B cell (primary cell): ENCODE results near the gene AUTS2. TPM values are rescaled to one million over a fixed set of nuclear protein-coding genes. Genes with fewer than 3 reads are reported as not detected.
A peak's percentile ranks its signal among the peaks of the same experiment; 100 is the strongest.

ENCODE experiments used
- ATAC-seq: fragments of 200-7000 bp; cut with Tn5 transposase; one replicate; pipeline ENCODE4 v1.10.0; 2021; ENCODE audit warnings: low read depth, mild to moderate bottlenecking, moderate number of reproducible peaks, moderate library complexity
- CTCF ChIA-PET: fragments of 350-600 bp; sonication (Branson Sonifier 250); formaldehyde crosslinking; loops from one replicate; lab custom pipeline; 2021; ENCODE audit warnings: antibody characterized with exemption, inconsistent platforms; lab: Charles Lee
- POLR2A ChIA-PET: fragments of 350-600 bp; sonication (Branson Sonifier 250); formaldehyde crosslinking; loops from one replicate; lab custom pipeline; 2021; ENCODE audit warnings: antibody characterized with exemption; lab: Charles Lee
- DNase-seq: peaks from one replicate; pipeline ENCODE4 v3.0.0; 2013
- H2AFZ ChIP-seq: 2 replicates; pipeline ENCODE4 v1.6.1; 2012; ENCODE audit warnings: mild to moderate bottlenecking, low read depth, low read length; ENCODE audit not compliant: insufficient read depth, poor library complexity, severe bottlenecking
- H3K27ac ChIP-seq, 2 donors: 1 replicate in 1 of 2; 2 replicates in 1 of 2; pipeline ENCODE4 v1.5.1; 2012 to 2013; ENCODE audit warnings: low read length in 2 of 2, mild to moderate bottlenecking in 2 of 2, moderate library complexity in 1 of 2
- H3K27me3 ChIP-seq, 4 experiments: fragments of 200-600 bp in 1 of 4; sonication (generic) in 1 of 4; replicated peaks in 1 of 4; 1 replicate in 2 of 4; 2 replicates in 2 of 4; pipeline versions ENCODE4 v1.6.1 to v1.7.0; 2013 to 2016; ENCODE audit warnings: low read length in 3 of 4, mild to moderate bottlenecking in 2 of 4, mixed read lengths in 1 of 4, moderate library complexity in 1 of 4; ENCODE audit not compliant: insufficient read depth in 4 of 4, control insufficient read depth in 3 of 4; ENCODE audit errors: control extremely low read depth in 1 of 4
- H3K36me3 ChIP-seq, 2 experiments: replicated peaks in 1 of 2; 1 replicate in 1 of 2; 2 replicates in 1 of 2; pipeline versions ENCODE4 v1.6.1 to v1.7.1; 2013; ENCODE audit warnings: low read length in 1 of 2; ENCODE audit not compliant: insufficient read depth in 2 of 2, control insufficient read depth in 1 of 2; ENCODE audit errors: control extremely low read depth in 1 of 2, extremely low read depth in 1 of 2
- H3K4me1 ChIP-seq, 2 donors: fragments of 200-600 bp in 1 of 2; sonication (generic) in 1 of 2; 1 replicate in 1 of 2; 2 replicates in 1 of 2; pipeline versions ENCODE4 v1.5.1 to v1.6.1; 2013 to 2017; ENCODE audit warnings: low read length in 2 of 2; ENCODE audit not compliant: control insufficient read depth in 2 of 2, insufficient read depth in 2 of 2
- H3K4me2 ChIP-seq: replicated peaks from 2 replicates; pipeline ENCODE3; 2012; ENCODE audit warnings: mild to moderate bottlenecking, low read depth, low read length; ENCODE audit not compliant: poor library complexity, severe bottlenecking
- H3K4me3 ChIP-seq, 5 experiments: fragments of 200-600 bp in 1 of 5; sonication (generic) in 1 of 5; 1 replicate in 3 of 5; 2 replicates in 2 of 5; pipeline versions ENCODE4 v1.5.1 to v1.7.0; 2011 to 2016; ENCODE audit warnings: low read length in 4 of 5, mild to moderate bottlenecking in 4 of 5, low read depth in 2 of 5, control low read depth in 1 of 5, moderate library complexity in 1 of 5; ENCODE audit not compliant: insufficient read depth in 1 of 5; ENCODE audit errors: control extremely low read depth in 1 of 5, extremely low read depth in 1 of 5
- H3K79me2 ChIP-seq: fragments of 200-600 bp; sonication (generic); one replicate; pipeline ENCODE4 v1.6.0; 2016; ENCODE audit warnings: low read length; ENCODE audit not compliant: control insufficient read depth, insufficient read depth
- H3K9ac ChIP-seq: fragments of 200-600 bp; sonication (generic); 2 replicates; pipeline ENCODE4 v1.6.1; 2017; ENCODE audit warnings: mild to moderate bottlenecking, low read length, moderate library complexity
- H3K9me3 ChIP-seq, 3 donors: one replicate each; pipeline versions ENCODE4 v1.6.1 to v1.7.1; 2013; ENCODE audit warnings: low read length in 2 of 3; ENCODE audit not compliant: control insufficient read depth in 2 of 3, insufficient read depth in 1 of 3; ENCODE audit errors: control extremely low read depth in 1 of 3
- H4K20me1 ChIP-seq: 2 replicates; pipeline ENCODE4 v1.6.0; 2012; ENCODE audit warnings: mild to moderate bottlenecking, low read length; ENCODE audit not compliant: insufficient read depth, control insufficient read depth, poor library complexity, severe bottlenecking
- H3K27ac Mint-ChIP-seq: one replicate; pipeline ENCODE4 v1.8.0; 2021; ENCODE audit warnings: mixed read lengths
- H3K27me3 Mint-ChIP-seq: one replicate; pipeline ENCODE4 v1.8.0; 2021; ENCODE audit warnings: mixed read lengths
- H3K4me1 Mint-ChIP-seq: one replicate; pipeline ENCODE4 v1.8.0; 2021; ENCODE audit warnings: mixed read lengths
- H3K4me3 Mint-ChIP-seq: one replicate; pipeline ENCODE4 v1.8.0; 2021; ENCODE audit warnings: mixed read lengths
- H3K9me3 Mint-ChIP-seq: one replicate; pipeline ENCODE4 v1.8.0; 2022; ENCODE audit warnings: mixed read lengths; ENCODE audit not compliant: insufficient read depth
- CTCF ChIP-seq: fragments of 200-600 bp; IDR thresholded peaks from one replicate; pipeline ENCODE4 v1.8.0; 2022; ENCODE audit warnings: antibody characterized with exemption, mild to moderate bottlenecking
- EZH2 ChIP-seq: IDR thresholded peaks from 2 replicates; pipeline ENCODE4 v1.6.1; 2012; ENCODE audit warnings: borderline replicate concordance, low read depth, mild to moderate bottlenecking, moderate library complexity, low read length; ENCODE audit not compliant: insufficient read depth, poor library complexity, severe bottlenecking
- WGBS: methylation state at CpG from one replicate; pipeline ENCODE4 v1.1.5; 2013; ENCODE audit warnings: missing lambda C conversion rate; ENCODE audit not compliant: insufficient coverage; 5-methylcytosine and 5-hydroxymethylcytosine counted together
- intact Hi-C: fragments of 100-400 bp; cut with micrococcal nuclease; formaldehyde crosslinking; loops from one replicate; pipeline ENCODE4 v1.10.0; 2022
- polyA plus RNA-seq: library from polyadenylated mRNA; depleted of rRNA; stranded (reverse); fragments of >200 nt; gene quantifications from 2 replicates; pipeline ENCODE4 v1.2.3, GENCODE V29; 2012
- total RNA-seq, 2 donors: library from RNA; stranded (reverse); fragments of 120-200 nt in 1 of 2; gene quantifications; 1 replicate in 1 of 2; 2 replicates in 1 of 2; pipeline versions ENCODE4 v1.2.3 to v1.2.4, GENCODE V29; 2013 to 2022

The AUTS2 gene
- total and polyA plus RNA-seq, 2 donors (not counting 1 experiment from before 2014, with no cell fraction given): 22.3 to 35.0 TPM

GRCh38 chr7:69599955-69600709 lies 1.9 kb downstream of the AUTS2 start:
- intact Hi-C loops: loop anchor here (5.0 to 10.0 kb wide), 5 partner anchors 55 to 1095 kb away; no protein-coding TSS in a partner anchor
- Histone ChIP-seq H3K9ac (peak overlapping the region; percentile 78), H3K9me3 (no peaks in the 10 kb centered on the region), H4K20me1 (no peaks in the 10 kb centered on the region), H3K4me1 (peaks cover 26 to 39% of the 10 kb centered on the region in 2 donors), H3K79me2 (peaks cover 9% of the 10 kb centered on the region), H2AFZ (peak overlapping the region; percentile 93), H3K27ac (no peak overlapping the region), H3K4me2 (peak overlapping the region; percentile 99), H3K27me3 (peaks cover 0 to 3% (median 1%) of the 10 kb centered on the region in 4 experiments), H3K4me3 (peak overlapping the region; percentile 36 to 81 (median 66)), H3K36me3 (no peaks in the 10 kb centered on the region)
- no peaks in the 10 kb centered on the region for H3K9me3 Mint-ChIP-seq
- DNase-seq: no peak
- peak overlapping the region; percentile 96 for H3K4me3 Mint-ChIP-seq
- no peak for ATAC-seq
- WGBS: 0% methylated on average over 9 of the region's 27 CpGs
- ChIA-PET CTCF (interaction anchor here (0.7 kb wide), 1 partner anchor 96 kb away, joined by 4 read pairs; no protein-coding TSS in a partner anchor), POLR2A (no interaction called here)
- no peak for TF ChIP-seq CTCF
- no peak for TF ChIP-seq EZH2
- peaks cover 22% of the 10 kb centered on the region for H3K4me1 Mint-ChIP-seq
- peak overlapping the region; percentile 76 for H3K27ac Mint-ChIP-seq
- no peaks in the 10 kb centered on the region for H3K27me3 Mint-ChIP-seq
